ENCODE measurements around the gene TSR1. TPM values are rescaled to one million over a fixed set of nuclear protein-coding genes. Genes with fewer than 3 reads are reported as not detected.

TSR1 gene
- total RNA-seq, 1 experiment from 2014 or later: 67.3 TPM

- intact Hi-C loops (cut with micrococcal nuclease; ENCODE audit: unreplicated experiment): no loop called here
- H3K4me3 Mint-ChIP-seq (ENCODE audit: unreplicated experiment): no peak overlapping the region
- H3K36me3 Mint-ChIP-seq (ENCODE audit: insufficient read depth, unreplicated experiment): peaks cover 12% of the 10 kb centered on the region
- H3K4me3 ChIP-seq (ENCODE audit: low read depth, low read length): no peak overlapping the region
- POLR2A ChIA-PET: no interaction called here
- DNase-seq: no peak
- H3K27me3 ChIP-seq (replicated peaks; ENCODE audit: control insufficient read depth, insufficient read depth, low read length): no peaks in the 10 kb centered on the region
- TF ChIP-seq CTCF (IDR thresholded peaks at IDR 0.05; ENCODE audit: insufficient read depth in 1 of 2, low read depth in 1 of 2, low read length in 1 of 2, severe bottlenecking in 1 of 2, unreplicated experiment in 1 of 2): no peak
- CTCF ChIA-PET: no interaction called here
- H3K36me3 ChIP-seq (ENCODE audit: control insufficient read depth, insufficient read depth, low read length): no peaks in the 10 kb centered on the region
- no peaks in the 10 kb centered on the region for H3K27me3 Mint-ChIP-seq (ENCODE audit: insufficient read depth, unreplicated experiment)
- H3K4me1 ChIP-seq: no peaks in the 10 kb centered on the region
- no peaks in the 10 kb centered on the region for H3K9me3 ChIP-seq
- no peak overlapping the region for H3K27ac Mint-ChIP-seq (ENCODE audit: unreplicated experiment)
- BruUV-seq (replicated peaks): no TSS peak
- H3K4me1 Mint-ChIP-seq (ENCODE audit: low read depth, unreplicated experiment): no peaks in the 10 kb centered on the region
- H3K9me3 Mint-ChIP-seq (ENCODE audit: unreplicated experiment): no peaks in the 10 kb centered on the region
Observed at GRCh38 chr17:2362416-2362815, 26.2 kb upstream of the TSR1 start.

- Mint-ChIP-seq H3K4me1 (ENCODE audit: low read depth, unreplicated experiment) (no peaks in the 10 kb centered on the region), H3K9me3 (ENCODE audit: unreplicated experiment) (no peaks in the 10 kb centered on the region), H3K27me3 (ENCODE audit: insufficient read depth, unreplicated experiment) (no peaks in the 10 kb centered on the region), H3K36me3 (ENCODE audit: insufficient read depth, unreplicated experiment) (peaks cover 12% of the 10 kb centered on the region), H3K27ac (ENCODE audit: unreplicated experiment) (no peak overlapping the region), H3K4me3 (ENCODE audit: unreplicated experiment) (no peak overlapping the region)
- intact Hi-C loops (cut with micrococcal nuclease; ENCODE audit: unreplicated experiment): no loop called here
- no peak for DNase-seq
- POLR2A ChIA-PET: interaction anchor here (0.8 kb wide), 1 partner anchor 9 kb away, joined by 3 read pairs; no protein-coding TSS in a partner anchor
- no peaks in the 10 kb centered on the region for H3K9me3 ChIP-seq
- BruUV-seq (replicated peaks): no TSS peak
- H3K36me3 ChIP-seq (ENCODE audit: control insufficient read depth, insufficient read depth, low read length): no peaks in the 10 kb centered on the region; the same call in 1 of the 2 replicates
- H3K27me3 ChIP-seq (replicated peaks; ENCODE audit: control insufficient read depth, insufficient read depth, low read length): no peaks in the 10 kb centered on the region
- H3K4me3 ChIP-seq (ENCODE audit: low read depth, low read length): no peak overlapping the region
- no peaks in the 10 kb centered on the region for H3K4me1 ChIP-seq
- no peak for TF ChIP-seq CTCF (IDR thresholded peaks at IDR 0.05; ENCODE audit: insufficient read depth in 1 of 2, low read depth in 1 of 2, low read length in 1 of 2, severe bottlenecking in 1 of 2, unreplicated experiment in 1 of 2)
- CTCF ChIA-PET: interaction anchor here (0.6 to 0.8 kb wide), 2 partner anchors 9 to 21 kb away, joined by 3 to 4 read pairs; no protein-coding TSS in a partner anchor
Observed at GRCh38 chr17:2362016-2362415, 25.8 kb upstream of the TSR1 start.

- no TSS peak for BruUV-seq (replicated peaks)
- H3K9me3 Mint-ChIP-seq (ENCODE audit: unreplicated experiment): no peaks in the 10 kb centered on the region
Observed at GRCh38 chr17:2361010-2361760, 24.9 kb upstream of the TSR1 start.

More at GRCh38 chr17:2361010-2361760, 24.9 kb upstream of the TSR1 start:
- H3K27me3 Mint-ChIP-seq (ENCODE audit: insufficient read depth, unreplicated experiment): no peaks in the 10 kb centered on the region
- intact Hi-C loops (cut with micrococcal nuclease; ENCODE audit: unreplicated experiment): no loop called here
- no peaks in the 10 kb centered on the region for H3K4me1 Mint-ChIP-seq (ENCODE audit: low read depth, unreplicated experiment)
- TF ChIP-seq CTCF (IDR thresholded peaks at IDR 0.05; ENCODE audit: insufficient read depth in 1 of 2, low read depth in 1 of 2, low read length in 1 of 2, severe bottlenecking in 1 of 2, unreplicated experiment in 1 of 2): no peak
- POLR2A ChIA-PET: interaction anchor here (0.5 to 0.8 kb wide), 2 partner anchors 8 to 311 kb away, joined by 3 to 5 read pairs; no protein-coding TSS in a partner anchor
- Histone ChIP-seq H3K4me1 (no peaks in the 10 kb centered on the region), H3K9me3 (no peaks in the 10 kb centered on the region), H3K27me3 (replicated peaks; ENCODE audit: control insufficient read depth, insufficient read depth, low read length) (no peaks in the 10 kb centered on the region), H3K36me3 (ENCODE audit: control insufficient read depth, insufficient read depth, low read length) (no peaks in the 10 kb centered on the region; the same call in 1 of the 2 replicates), H3K4me3 (ENCODE audit: low read depth, low read length) (no peak overlapping the region)
- H3K27ac Mint-ChIP-seq (ENCODE audit: unreplicated experiment): no peak overlapping the region
- no peak overlapping the region for H3K4me3 Mint-ChIP-seq (ENCODE audit: unreplicated experiment)
- peaks cover 12% of the 10 kb centered on the region for H3K36me3 Mint-ChIP-seq (ENCODE audit: insufficient read depth, unreplicated experiment)
- DNase-seq: no peak
- CTCF ChIA-PET: interaction anchor here (0.6 to 1.2 kb wide), 4 partner anchors 8 to 55 kb away, joined by 3 to 4 read pairs (median 3); no protein-coding TSS in a partner anchor

Data from Caco-2 (cell line).